ENCODE results near the gene SFXN2.
"Not testable (repeated sequence)": the region's sequence is repeated elsewhere in the genome, so short reads cannot be mapped to it uniquely, and the experiment has no call there.

Gene SFXN2, protein sequence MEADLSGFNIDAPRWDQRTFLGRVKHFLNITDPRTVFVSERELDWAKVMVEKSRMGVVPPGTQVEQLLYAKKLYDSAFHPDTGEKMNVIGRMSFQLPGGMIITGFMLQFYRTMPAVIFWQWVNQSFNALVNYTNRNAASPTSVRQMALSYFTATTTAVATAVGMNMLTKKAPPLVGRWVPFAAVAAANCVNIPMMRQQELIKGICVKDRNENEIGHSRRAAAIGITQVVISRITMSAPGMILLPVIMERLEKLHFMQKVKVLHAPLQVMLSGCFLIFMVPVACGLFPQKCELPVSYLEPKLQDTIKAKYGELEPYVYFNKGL

DNA sequence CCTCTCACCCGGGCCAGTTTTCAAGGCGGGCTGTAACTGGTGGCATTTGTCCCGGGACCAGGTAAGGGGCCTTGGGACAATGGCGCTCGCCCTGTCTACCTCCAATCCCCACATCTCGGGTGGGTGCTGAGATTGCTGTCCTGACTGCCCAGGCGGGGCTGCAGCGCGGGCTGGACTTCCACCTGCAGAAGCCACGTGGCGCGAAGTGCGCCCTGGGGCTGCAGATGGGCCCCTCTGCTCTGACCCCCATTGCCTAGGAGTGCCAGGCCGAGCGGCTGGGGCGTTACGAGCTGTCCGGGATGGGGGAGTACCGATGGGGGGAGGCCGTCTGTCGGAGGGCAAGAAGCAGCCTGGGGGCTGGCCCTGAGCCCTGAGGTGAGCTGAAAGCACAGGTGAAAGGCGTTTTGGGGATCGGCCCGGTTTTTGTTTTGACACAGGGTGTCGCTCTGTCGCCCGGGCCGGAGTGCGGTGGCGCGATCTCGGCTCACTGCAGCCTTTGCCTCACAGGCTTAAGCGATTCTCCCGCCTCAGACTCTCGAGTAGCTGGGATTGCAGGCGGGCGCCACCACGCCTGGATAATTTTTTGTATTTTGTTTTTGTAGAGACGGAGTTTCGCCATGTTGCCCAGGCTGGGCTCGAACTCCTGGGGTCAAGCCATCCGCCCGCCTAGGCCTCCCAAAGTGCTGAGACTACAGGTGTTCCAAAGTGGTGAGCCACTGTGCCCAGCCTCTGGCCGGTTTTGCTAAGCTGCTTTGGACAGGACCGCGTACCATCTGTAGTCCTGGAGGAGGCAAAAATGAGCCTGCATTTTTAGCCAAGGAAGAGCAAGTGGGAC lies at the start of gene SFXN2:
Gene SFXN2 (plus strand): TSS at position 16 of the 835 bp plus-strand sequence. CDS start 12,001 bp downstream, outside the sequence.
- DNase-seq = no peak

DNA sequence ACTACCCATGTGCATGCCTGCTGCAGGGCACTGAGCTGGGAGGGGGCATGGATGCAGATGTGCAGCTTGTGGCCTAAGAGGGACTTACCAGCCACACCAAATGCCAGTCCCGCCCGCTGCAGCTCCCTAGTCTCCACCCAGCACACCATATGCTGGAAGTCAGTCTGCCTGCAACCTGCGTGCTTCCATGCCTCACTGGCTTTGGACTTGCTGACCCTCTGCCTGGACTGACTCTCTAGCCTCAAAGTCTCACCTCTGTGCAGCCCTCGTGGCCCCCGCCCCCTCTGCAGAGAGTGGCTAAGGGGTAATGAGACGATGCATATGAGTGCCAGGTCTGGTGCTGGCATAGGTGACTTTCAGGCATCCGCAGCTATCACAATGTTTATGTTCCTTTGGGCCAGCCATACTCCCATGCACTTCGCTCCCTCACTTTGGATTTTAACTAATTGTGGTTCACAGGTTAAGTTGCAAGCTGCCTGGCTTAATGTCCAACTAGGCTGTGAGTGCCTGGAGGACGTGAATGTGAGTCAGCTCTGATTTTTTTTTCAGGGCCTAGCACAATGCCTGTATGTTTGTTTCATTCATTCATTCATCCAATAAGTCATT lies 48.4 kb upstream of the SFXN2 start:
- no peak for DNase-seq

DNA sequence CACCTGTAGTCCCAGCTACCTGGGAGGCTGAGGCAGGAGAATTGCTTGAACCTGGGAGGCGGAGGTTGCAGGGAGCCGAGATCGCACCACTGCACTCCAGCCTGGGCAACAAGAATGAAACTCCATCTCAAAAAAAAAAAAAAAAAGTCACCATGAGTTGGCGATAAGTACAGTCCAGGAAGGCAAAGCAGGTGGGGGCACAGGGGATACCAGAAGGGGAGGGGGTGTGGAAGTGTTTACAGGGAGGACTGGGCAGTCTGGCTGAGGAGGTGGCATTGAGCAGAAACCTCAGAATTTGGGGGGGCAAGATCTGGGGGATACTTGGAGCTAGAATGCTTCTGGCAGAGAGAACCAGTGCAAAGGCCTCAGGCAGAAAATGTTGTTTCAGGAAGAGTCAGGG lies 47.0 kb upstream of the SFXN2 start:
- DNase-seq = not testable (repeated sequence)

DNA sequence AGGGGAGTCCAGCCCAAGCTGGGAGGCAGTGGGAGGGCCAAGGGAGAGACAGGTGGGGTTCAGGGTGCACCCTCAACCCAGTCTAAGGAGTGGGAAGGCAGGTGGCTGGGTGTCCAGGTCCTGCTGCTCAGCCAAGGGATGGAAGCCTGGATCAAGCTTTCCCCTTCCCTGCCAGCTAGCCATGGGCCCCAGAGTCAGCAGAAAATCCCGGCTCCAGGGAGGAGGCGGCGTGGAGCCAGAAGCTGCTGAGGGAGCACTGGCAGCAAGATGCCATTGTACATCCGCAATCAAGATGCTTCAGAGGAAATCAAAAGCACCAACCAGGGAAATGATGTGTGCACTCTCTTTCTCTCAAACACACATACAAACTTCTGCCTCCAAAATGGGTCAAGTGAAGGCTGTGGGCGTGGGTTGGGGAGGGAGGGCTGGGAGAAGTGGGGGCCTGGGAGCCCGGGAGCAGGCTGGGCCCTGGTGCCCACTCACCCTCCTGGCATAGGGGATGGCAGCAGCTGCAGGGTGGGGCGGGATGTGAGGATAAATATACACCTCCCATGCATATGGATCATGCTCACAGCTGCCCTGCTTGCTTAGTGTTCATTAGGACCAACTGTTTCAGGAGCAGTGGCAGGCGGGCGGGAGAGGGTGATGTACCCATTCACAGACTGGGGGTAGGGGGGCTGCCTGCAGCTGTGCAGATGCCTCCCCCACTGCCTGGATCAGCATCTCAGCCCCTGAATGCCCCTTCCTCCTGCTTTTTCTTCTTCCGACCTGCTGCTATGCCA lies 45.9 kb upstream of the SFXN2 start:
- no peak for DNase-seq

DNA sequence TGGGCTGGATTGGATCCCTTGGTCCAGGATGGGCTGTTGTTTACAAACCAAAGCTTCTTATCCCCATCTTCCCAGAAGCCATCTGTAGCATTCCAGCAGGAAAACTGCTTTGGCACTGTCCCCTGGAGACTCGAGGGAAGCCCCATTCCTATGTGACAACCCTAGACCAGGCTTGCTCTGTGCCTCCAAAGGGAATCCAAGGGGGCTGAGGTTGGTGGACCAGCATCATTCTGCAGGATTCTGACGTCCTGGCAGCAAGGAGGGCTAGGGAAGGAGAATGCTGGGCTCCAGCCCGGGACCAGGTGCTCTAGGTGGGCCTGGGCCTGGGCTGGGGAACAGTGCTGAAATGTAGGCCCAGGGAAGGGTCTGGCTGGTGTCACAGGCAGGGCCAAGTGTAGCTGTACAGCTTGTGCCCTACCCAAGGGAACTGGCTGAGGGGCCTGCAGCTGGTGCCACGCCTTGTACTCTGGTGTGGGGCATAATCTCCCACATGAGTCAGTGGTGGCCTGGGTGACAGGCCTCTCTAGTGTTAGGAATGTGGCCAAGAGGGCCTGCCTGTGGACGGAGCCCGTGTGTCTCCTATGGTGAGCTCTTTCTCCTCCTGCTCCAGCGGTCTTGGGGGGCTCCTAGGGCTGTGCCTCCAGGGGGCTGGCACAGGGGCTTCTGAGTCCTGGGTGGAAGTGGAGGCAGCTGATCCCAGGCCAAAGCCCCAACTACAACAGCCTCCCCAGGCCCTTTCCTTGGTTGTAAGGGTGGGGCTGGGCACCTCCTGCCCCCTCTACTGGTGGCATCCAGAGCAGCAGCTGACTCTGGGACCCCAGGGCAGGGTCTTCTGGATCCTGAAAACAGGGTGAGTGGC lies 45.0 kb upstream of the SFXN2 start:
- no peak for DNase-seq

DNA sequence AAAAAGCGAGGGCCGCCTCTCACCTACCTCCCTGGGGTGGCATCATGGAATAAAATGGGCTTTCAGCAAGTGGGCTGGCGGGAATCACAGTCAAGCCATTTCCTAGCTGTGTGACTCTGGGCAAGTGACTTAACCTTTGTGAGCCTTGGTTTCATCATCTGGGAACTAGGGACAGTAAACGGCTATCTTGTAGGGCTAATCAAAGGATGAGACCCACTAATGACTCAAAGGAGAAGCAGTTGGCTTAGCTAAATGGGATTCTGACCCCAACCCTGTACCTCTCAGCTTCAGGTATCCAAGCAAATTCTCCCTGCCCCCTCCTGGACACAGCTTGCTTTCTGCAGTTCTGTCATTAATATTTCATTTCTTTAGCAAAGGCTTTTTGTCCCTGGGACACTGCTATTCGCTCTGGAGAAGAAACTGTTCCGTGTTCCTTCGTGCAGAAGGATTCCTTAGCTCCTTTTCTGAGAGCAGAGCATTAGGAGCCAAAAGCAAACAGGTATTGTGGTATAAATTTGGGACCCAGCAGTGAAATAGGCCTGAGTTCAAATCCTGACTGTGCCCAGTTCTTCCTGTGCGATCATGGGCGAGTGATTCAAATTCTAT lies 44.3 kb upstream of the SFXN2 start:
- no peak for DNase-seq

DNA sequence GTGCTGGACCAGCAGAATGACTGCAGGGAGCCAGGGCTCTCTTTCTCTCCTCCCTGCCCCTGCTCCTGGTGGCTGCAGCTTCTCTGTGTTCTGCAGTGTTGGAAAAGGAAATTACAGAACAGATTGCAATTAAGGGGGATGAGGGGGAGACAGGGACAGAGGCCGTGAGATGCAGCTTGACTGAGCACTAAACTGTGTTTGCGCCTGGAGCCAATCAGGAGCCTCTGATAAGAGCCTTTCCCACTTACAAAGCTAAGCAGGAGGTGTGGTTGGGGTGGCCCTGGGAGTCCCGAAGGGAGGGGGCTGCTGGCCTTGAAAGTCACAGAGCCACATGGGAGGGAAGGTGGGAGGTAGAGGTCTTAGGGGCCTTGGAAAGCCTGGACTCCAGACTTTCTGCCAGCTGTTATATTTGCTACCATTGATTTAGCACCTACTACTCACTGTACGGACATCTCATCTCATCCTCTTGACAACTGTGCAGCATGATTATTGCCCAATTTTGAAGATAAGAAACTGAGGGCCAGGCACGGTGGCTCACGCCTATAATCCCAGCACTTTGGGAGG lies 43.5 kb upstream of the SFXN2 start:
- DNase-seq = no peak

DNA sequence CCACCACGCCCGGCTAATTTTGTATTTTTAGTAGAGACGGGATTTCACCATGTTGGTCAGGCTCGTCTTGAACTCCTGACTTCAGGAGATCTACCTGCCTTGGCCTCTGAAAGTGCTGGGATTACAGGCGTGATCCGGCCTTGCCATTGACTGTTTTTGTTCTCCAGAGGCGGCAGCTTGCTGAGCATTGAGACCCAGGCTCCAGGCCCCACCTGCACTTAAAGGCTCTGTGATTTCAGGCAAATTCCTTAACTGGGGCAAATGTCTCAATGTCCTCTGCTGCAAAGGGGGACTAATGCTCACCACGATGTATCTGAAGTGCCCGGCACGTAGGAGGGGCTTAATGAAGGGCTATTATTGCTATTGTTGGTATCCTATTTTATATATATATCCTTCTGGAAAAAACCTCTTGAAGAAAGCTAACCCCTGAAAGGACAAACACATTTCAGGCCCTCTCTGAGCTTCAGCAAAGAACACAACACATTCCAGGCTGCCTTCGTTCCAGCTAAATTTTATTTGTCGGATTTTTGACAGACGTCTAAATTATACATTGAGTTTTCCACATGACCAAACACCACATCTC lies 41.1 kb upstream of the SFXN2 start:
- DNase-seq = no peak

DNA sequence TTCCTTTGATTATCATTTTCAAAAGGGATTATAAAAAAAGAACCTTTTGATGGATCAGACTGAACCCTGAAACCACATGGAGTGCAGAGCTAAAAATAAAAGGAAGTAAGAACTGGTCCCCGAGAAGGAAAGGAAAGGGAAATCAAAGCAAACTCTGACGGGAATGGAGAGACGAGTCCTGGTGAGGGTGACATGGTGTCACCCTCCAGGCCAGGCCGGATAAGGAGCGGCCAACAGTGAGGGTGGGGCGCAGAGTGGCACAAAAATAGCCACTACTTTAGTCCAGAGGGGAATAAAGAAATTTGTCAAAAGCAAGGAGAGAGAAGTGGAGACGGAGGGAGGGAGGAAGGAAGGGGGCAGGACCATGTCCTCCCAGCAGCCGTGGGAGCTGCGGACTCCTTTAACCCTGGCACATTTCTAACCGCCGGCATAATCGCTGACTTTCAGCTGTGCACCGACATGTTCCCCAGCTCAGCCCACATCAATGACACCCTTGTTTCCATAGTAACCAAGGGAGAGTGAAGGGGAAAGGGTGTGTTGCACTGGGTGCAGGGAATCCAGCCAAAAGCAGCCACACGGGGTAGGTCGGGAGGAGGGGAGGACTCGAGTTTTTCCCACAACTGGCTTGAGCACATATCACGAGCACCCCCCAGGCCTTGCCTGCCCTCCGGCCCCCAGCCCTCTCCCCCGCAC lies 40.5 kb upstream of the SFXN2 start:
- DNase-seq = no peak

DNA sequence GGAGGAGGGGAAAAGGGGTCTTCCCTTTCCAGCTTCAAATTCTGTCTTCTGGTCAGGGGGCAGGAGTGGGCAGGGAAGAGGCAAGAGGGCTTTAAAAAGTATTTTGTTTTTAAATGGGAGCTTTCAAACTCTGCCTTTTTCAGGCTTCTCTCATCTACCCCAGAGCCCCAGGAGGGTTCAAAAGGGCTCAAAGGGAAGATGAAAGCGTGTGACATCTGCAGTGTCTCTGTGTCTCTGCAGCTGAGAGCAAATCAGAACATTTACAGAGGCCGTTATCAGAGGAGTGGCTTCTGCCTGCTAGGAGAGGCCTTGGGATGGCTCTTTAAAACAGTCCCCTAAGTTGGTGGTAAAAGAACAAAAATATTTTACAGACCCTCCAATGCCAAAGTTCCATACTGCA lies 39.9 kb upstream of the SFXN2 start:
- no peak for DNase-seq

DNA sequence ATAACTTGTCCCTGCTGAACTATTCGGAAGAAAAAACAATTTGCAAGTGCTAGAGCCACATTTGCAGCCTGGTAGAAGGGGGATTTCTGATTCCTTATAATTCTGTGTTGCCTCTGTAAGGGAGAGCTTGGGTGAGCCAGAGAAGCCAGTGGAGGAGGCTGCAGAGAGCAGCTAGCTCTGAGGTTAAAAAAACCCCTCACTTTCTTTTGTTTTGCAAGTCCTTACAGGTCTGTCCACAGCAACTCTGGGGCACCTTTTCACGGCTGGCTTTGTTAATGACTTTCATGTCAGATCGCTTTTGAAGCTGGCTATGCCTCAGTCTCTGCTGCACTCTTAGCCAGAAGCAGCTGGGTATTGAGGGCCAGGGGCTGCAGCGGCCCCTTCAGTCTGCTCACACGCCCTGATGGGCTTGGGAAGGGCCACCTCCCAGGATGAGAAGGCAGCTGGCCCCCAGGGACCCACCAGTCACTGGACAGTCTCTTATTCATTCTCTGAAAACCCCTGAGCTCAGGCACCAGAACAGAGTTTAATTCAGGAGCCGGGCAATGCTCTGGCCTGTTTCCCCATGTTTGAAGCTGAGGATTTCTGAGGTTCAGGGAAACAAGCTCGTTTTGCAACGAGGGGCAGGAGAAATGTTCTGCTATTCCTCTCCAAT lies 39.3 kb upstream of the SFXN2 start:
- DNase-seq = no peak

DNA sequence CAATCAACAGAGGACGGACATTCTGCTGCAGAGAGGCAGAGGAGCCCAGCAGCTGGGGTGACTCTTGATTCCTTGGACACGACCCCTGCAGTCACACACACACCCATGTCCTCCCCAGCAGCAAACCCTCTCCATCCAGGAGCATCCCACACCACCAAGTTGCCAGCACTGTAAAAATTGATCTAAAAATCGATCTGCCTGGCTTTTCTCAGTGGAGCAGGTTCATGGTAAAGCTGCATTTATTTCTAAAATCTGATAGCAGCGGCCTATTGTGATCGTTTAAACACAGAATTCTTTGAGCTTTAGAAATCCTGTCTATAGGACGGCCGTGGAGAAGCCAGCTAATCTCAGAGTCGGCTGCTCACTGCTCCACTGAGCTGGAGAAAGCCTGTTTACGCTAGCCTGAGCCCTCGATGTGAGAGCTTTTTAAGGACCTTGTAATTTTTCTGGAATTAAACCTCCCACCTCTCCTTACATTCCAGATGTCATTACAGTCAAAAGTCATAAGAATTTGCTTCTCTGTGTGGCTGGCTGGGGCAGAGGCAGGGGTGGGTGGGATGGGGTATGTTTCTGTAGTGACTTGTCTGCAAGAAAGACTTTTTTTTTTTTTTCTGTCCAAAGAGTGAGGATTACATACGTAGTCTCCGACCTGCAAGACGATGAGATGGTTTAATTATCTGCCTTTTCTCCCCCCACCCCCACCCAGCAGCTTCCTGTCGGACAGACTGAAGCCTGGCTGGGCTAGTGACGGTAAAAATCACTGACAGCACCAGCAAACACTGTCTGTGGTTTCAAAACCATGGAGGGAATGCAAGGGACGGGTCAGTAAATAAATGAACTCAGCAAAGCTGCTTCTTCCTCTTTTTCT lies 38.5 kb upstream of the SFXN2 start:
- no peak for DNase-seq

DNA sequence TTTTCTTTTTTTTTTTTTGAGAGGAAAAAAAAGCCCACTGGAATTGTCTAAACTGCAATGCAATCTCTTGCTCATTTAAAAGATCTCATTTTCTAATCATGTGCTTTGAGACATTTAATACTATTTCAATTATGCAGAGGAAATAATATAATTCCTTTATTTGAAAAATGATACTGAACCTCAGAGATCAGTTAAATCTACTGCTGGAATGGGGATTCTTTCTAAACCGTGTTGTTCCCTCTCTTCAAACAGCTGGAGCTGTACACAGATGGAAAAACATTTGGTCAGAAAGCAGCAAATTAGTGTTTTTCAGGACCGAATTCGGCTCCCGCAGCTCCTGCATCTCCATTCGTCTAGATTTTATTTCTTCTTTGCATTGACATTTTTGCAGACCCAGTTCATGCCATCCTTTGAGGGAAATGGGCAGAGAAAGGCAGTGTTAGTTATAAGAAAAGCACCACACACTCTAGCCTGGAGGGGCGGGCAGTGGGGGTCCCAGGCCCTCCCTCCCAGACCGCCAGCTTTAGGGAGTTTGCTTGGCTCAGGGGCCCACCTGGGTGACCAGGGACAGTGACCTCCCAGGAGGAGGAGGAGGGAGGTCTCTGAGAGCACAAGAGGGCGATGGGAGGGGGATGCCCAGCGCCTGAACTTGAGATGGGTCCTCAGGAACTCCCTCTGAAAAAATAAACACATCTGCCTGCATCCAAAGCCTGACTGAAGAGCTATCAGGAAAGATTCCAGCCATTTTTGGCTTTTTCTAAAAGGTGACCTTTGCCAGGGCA lies 37.7 kb upstream of the SFXN2 start:
- DNase-seq = no peak

DNA sequence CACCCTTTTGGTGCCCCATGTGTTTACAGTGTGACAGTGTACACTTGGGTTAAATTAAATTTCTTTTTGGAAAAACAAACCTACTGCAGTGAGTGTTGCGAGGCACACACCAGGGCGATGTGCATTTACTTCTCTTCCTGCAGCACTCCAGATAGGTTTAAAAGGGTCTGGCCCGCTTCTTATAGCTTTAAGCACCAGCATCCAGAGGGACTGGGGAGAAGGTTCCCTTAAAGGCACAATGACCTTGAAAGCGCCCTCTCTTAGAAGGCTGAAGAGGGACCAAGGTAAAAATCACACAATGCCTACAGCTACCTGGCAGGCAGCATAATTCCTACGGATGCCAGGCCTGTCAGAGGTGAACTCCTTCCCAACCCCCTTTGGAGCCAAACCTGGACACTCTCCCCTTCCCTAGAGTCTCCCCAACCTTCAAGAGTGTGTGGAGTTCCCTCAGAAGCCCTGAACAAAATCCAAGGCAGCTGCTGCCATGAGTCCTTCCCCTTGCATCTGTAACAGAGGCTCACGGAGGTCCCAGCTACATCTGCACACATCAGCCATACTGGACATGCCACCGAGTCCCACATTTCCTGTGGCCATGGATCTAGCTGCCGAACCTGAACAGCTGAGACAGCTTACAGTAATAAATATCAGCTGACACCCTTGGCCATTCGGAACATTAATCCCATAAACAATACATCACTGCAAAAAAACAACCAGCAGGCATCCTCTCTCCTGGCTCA lies 36.9 kb upstream of the SFXN2 start:
- no peak for DNase-seq

DNA sequence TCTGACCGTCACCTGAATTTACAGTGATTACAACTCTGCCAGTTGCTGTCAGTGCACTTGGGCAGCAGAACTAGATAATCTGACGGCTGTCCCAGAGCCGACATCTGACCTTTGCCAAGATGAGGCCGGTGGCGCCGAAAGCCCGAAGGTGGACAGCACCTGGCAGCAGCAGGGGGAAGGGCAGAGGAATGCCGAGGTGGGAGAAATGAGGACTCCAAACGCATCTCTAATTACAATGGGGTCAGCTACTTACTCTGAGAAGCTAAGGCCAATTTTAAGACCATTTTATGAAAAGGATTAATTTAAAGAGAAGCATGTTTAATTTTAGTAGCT lies 36.4 kb upstream of the SFXN2 start:
- no peak for DNase-seq

DNA sequence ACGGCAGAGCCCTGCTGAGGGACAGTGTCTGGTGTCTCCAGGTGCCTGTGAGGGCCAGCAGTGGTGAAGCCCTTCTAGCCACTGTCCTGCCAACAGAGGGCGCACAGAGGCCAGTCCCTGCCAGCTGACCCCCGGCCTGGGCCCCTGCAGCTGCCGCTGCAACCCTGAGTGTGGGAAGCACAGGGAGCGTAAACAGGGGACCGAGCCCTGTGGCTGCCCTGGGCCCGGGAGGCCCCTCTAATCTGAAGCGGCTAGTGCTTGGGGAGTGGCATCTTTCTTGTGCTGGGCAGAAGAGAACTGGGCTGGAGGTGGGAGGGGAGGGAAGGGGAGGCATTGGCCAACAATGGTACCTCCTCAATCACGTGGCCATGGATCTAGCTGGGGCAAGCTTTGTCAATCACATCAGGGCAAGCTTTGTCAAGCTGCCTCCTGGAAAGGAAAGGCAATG lies 35.6 kb upstream of the SFXN2 start:
- DNase-seq = no peak

DNA sequence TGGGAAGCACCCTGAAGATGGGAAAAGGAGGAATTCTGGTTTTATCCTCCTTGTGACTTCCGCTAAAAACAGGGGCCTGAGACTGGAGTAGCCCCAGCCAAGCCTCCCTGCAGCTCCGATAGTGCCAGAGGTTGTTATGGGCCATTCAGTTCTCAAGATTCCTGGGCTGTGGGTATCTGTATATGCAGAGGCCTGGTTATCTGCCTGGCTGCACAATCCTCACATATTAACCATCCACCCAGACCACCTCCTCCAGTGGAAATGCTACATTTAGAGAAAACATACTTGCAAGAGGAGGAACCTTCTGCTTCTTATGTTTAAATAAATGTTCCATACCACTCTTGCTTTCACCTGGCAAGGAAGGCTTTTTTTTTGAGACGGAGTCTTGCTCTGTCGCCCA lies 34.8 kb upstream of the SFXN2 start:
- no peak for DNase-seq

Measured in NCI-H1436 treated with DMSO at 0.1 percent for 48 hours (cell line).